GM21515 (cell line): ENCODE results near the gene FAM53A.

Source experiments
- ATAC-seq: cut with Tn5 transposase; IDR thresholded peaks from one replicate; pipeline ENCODE4 v1.9.1; 2021; ENCODE audit not compliant: unreplicated experiment

Gene FAM53A

GRCh38 chr4:1625600-1626138 lies 58.4 kb downstream of the FAM53A start:
- no peak for ATAC-seq

GRCh38 chr4:1624519-1624910 lies 59.6 kb downstream of the FAM53A start:
- ATAC-seq: no peak

GRCh38 chr4:1623821-1624518 lies 60.1 kb downstream of the FAM53A start:
- no peak for ATAC-seq

DNA sequence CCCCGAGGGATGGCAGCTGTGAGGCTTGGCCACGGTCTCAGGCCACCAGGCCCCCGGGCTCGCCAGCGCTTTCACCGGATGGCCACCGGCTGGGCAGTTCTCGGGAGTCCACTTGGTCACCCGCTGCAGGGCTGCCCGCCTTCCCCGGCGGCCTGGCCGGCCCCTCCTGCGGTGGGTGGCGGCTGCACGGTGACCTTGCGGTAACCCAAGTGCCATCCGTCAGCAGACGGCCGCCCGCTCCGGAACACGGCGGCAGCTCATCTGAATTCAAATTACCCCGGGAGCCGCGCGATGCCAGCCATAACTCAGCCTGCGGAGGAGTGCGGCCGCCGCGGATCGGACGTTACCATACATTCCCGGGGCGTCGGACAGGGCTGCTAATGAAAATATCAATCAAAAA lies 60.7 kb downstream of the FAM53A start:
- ATAC-seq: no peak

- ATAC-seq: no peak
Observed at GRCh38 chr4:1622956-1623355, 61.2 kb downstream of the FAM53A start.

GRCh38 chr4:1622238-1622637 lies 61.9 kb downstream of the FAM53A start:
- ATAC-seq: no peak

- no peak for ATAC-seq
Observed at GRCh38 chr4:1621526-1621925, 62.6 kb downstream of the FAM53A start.

DNA sequence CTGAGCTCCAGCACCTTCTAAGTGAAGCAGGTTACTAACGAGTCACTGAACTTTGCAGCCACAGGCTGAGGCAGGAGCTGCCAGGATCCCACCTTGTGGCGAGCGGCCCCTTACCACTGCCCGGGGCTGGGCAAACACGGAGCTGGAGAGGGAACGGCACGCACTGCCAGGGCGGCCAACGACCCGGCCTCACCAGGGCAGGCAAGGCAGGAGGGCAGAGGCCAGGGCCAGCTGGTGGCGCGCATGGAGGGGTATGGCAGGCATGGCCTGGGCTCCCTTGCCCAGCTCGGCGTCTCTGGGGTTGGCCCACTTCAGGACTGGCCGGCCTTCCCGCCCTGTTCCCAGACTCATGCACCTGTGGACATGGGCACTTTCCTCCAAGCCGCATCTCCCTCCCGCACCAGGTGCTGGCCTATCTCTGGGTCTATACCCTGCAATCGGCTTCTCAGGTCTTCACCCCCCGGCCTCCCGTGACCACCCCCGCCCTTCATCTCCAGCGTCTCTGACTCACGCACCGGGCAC lies 64.9 kb downstream of the FAM53A start:
- ATAC-seq: no peak

DNA sequence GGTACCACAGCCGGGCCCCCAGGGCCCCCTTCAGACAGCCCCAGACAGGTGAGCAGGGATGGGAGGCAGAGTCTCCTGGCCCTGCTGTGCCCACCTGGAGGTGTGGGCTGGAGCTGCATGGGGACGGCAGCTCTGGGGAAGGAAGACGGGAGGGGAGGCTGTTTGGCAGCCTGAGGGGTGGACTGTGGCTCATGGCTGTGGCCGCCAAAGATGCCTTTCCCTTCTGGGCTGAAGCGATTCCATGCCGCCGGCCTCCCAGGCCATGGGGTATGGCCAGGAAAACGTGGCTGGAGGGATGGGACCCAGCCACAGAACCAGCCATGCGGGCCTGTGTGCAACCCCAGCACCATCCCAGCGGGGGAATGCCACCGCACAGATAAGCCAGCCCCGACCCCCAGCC lies 65.7 kb downstream of the FAM53A start:
- ATAC-seq: no peak

DNA sequence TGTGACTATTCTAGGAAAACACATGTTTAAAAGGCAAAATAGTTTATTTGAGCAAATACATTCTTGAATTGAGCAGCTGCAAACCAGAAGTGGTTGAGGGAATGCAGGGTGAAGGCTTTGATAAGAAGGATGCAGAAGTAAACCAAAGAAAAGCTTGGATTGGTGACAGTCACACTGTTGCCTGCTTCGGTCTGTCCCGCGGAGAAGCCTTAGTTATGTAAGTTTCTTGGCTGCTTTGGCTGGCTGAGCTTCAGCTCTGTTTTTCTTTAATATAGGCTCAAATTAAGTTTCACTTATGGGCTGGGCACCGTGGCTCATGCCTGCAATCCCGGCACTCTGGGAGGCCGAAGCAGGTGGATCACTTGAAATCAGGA lies 67.6 kb downstream of the FAM53A start:
- no peak for ATAC-seq

GRCh38 chr4:1615786-1616556 lies 68.1 kb downstream of the FAM53A start:
- no peak for ATAC-seq

- no peak for ATAC-seq
Observed at GRCh38 chr4:1614854-1615595, 69.1 kb downstream of the FAM53A start.

- ATAC-seq: no peak
Observed at GRCh38 chr4:1614502-1614853, 69.6 kb downstream of the FAM53A start.

DNA sequence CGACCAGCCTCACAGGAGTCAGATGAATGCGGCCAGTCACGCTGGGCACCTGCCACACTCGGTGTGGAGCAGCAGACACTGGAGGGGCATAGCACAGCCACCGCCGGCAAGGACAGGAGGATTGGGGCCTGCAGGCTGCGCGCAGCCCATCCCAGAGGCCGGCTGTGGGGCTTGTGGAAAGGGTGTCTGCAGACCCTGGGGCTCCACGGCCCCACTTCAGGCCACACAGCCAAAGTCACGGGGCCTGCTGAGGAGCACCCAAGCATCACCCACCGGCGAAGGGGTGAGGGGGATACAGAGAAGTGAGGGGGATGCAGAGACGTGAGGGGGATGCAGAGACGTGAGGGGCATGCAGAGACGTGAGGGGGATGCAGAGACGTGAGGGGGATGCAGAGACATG lies 70.1 kb downstream of the FAM53A start:
- ATAC-seq: no peak

DNA sequence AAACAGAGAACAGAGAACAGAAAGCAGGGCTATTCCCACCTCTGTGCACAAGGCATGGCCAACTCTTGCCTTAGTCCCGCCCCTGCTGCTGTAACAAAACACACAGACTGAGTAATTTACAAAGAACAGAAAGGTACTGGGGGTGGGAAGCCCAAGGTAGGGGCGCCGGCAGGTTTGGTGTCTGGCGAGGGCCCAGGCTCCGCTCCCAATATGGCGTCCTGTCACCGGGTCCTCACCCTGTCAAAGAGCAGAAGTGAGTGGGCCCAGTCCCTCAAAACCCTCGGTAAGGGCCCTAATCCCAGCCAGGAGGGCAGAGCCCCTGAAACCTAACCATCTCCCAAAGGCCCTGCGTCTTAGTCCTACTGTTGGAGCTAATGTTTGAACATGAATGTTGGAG lies 71.0 kb downstream of the FAM53A start:
- no peak for ATAC-seq

DNA sequence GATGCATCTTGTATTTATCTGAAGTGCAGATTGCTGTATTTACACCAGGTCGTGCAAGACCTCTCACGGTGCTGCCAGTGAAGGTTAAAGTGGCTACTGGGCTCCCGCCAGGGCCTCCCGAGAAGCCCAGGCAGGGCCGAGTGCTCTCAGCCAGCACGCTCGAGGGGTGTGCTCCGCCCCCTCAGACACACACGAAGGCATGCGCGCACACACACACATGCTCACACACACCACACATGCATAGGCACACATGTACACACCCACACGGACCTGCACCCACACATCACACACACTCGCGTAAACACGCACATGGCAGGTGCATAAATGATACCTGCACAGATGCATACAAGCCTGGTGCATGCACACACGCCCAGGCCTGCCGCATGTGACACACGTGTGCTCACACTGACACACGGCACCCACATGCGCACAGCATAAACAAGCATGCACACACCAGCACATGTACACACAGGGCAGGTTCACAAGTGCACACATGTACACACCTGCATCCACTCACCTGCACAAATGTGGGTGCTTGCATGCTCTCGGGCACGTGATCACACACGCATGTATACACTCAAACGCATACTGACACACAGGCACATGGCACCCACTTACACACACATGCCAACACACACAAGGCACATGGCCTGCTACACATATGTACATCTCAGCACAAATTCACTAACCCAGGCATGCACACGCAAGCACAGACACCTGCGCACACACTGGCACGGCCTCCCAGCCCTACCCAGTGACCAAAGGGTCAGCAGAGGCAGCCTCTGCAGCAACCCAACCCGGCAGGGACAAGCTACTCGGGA lies 71.6 kb downstream of the FAM53A start:
- no peak for ATAC-seq

DNA sequence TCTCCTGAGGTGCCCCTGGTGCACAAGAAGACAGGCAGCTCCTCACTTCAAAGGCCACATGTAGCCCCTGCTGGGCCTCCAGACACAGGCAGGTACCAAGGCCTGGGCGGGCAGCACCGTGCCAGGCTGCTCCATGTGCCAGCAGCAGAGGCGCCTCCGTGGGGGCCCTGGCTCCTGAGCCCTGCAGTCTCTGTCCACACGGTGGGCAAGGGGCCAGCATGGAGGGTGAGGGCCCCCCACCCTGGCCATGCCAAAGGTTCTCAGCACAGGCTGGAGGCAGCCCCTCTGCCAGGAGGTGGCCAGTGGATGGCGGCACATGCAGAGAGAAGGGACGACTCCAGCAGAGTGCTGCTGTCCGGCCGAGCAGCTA lies 72.6 kb downstream of the FAM53A start:
- no peak for ATAC-seq

DNA sequence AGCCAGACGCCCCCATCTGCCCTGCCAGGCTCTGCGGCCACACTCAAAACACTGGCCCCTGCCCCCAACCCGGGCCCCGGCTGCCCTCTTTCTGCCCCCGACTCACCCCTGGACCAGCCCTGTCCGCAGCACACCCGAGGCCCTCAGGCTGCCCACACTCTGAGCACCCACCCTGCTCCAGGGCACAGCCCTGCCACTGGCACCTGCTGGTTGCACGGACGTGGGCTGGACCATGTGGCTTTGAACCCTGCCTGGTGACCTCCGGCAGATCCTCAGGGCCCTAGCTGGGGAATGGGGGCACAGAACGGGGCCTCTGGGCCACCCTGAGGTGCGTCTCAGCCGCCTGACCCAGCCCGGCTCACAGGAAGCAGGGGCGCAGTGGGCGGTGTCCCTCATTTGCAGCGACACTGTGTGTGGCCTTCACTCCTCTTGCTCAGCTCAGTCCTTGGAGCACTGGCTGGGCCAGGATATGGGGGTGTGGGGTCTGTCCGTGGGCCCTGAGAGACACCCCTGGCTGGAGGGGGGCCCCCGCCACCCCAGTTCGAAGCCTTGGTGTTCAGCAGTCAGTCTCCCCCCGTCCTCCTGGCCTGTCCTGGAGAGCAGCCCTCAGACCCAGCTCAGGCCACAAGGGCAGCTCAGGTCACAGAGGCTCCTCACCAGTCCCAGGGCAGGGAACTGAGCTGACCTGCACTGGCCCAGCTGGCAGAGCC lies 73.2 kb downstream of the FAM53A start:
- ATAC-seq: no peak

GRCh38 chr4:1609901-1610790 lies 74.0 kb downstream of the FAM53A start:
- no peak for ATAC-seq
